ENCODE results near the gene RAB3A. TPM values are rescaled to one million over a fixed set of nuclear protein-coding genes. Genes with fewer than 3 reads are reported as not detected.

Gene RAB3A
- polyA plus RNA-seq, 3 donors, result 5.2 to 5.5 (median 5.2) TPM

GRCh38 chr19:18202397-18202777, 1.5 kb downstream of the RAB3A start:
- DNase-seq, result no peak

GRCh38 chr19:18198374-18198773, 5.5 kb downstream of the RAB3A start:
- no peak for DNase-seq

- DNase-seq, result no peak
These were observed 5.9 kb downstream of the RAB3A start for GRCh38 chr19:18197941-18198340.

GRCh38 chr19:18197306-18197705, 6.5 kb downstream of the RAB3A start:
- no peak for DNase-seq

GRCh38 chr19:18196511-18196845, 7.4 kb downstream of the RAB3A start:
- DNase-seq, result no peak

DNA sequence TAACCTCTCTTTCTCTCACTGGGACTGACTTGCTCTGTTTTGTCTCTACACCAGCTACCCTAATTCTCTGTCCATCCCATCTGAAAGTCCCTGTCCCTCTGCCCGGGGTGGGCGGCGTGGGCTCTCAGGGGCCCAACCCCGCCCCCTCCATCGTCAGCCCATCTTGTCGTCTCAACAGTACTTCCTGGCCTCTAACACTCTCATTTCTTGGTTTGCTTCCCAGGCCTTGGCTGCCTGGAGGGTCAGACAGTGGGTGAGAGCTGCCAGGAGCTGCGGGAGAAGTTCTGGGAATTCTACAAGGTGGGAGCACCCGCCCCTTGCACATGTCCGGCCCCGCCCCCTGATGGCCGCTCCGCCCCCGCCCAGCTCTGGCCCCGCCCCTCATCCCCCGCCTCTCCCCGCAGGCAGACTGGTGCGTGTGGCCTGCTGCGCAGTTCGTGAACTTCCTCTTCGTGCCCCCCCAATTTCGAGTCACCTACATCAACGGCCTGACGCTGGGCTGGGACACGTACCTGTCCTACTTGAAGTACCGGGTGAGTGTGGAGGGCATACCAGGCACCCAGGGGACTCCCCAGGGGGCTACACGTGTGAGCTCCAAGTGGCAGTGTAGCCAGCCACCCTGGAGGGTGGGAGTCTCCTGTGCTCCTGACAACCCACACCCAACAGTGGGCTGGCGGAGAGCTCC, 9.1 kb downstream of the RAB3A start:
- no peak for DNase-seq

DNA sequence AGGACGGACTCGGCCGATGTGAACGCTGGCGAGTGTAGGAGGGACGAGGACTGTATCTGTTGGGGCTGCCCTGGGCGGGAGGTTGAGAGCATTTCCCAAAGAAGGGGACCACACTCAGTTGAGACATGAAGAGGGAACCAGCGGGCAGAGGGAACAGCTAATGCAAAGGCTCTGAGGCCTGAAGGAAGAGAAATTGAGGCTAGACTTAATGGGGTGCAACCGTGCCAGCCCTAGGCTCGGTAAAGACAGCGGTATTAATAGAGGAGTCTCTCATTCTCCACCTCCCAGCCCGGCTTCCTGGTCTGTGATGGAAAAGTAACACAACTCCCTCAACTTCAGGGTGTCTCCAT, 9.7 kb downstream of the RAB3A start:
- DNase-seq, result no peak

DNA sequence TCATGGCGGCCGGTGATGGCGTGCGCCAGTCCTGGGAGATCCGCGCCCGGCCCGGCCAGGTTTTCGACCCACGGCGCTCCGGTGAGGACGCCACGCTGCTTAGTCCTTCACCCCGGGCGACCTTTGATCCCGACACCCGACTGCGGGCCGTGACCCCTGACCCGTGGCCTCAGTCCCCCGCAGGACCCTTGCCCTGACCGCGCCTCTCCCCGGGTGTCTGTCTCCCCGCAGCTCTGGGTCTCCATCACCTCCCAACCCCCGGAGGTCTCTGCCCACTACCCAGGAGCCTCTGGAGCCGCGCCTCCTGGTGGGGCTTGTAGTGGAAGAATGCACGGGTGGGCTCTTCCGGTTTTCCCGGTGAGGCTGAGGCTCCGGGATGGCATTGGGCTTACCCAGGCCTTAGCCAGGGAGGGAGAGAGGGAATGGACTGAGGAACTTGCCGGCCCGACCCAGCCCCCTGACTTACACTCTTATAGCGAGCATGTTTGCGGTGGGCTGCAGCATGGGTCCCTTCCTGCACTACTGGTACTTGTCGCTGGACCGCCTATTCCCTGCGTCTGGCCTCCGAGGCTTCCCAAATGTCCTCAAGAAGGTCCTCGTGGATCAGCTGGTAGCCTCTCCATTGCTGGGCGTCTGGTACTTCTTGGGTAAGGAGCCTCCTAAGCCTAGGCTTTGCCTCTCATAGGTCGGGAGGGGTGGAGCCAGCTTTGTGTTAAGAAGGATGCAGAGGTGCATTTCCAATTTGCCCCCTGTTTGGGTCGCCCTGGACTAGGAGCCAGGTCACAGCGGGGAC, 10.3 kb downstream of the RAB3A start:
- no peak for DNase-seq

DNA sequence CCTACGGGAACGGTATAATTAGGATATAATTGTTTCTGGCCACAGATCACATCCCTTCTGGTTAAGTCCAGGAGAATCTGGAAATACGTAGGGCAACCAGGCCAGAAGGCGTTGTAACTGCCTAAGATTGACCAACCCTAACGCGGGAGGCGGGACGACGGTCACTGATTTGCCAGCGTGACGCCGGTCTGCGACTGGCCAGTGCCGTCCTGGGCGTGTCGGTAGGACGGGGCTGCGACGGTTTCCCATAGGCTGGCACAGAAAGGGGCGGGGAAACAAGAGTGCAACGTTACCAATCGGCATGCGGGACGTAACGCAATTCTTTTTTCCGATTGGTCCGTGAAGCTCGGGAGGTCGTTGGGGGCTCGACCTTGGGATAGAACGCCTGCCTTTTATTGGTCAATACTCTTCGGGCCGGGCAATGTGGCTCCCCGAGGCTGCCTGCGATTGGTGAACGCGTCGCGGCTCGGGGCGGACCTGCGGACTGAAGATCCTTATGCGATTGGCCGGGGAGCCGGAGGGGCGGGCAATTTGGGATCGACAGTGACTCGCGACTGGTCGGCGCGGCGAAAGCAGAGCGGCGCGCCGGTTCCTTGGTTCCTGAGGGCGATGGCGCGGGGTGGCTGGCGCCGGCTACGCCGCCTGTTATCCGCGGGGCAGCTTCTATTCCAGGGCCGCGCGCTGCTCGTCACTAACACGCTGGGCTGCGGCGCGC, 11.0 kb downstream of the RAB3A start, which contains the start of gene MPV17L2:
TSS of gene MPV17L2 (plus strand) at position 546 of the 715 bp plus-strand sequence. CDS start at position 610, 64 bp downstream.
- DNase-seq, result peak; percentile 100

- no peak for DNase-seq
These were observed 12.2 kb downstream of the RAB3A start for GRCh38 chr19:18191640-18192062.

- no peak for DNase-seq
These were observed 13.6 kb downstream of the RAB3A start for GRCh38 chr19:18190278-18190677.

GRCh38 chr19:18185538-18185937, 18.3 kb downstream of the RAB3A start:
- no peak for DNase-seq

- DNase-seq, result no peak
These were observed 20.3 kb downstream of the RAB3A start for GRCh38 chr19:18183529-18183928.

DNA sequence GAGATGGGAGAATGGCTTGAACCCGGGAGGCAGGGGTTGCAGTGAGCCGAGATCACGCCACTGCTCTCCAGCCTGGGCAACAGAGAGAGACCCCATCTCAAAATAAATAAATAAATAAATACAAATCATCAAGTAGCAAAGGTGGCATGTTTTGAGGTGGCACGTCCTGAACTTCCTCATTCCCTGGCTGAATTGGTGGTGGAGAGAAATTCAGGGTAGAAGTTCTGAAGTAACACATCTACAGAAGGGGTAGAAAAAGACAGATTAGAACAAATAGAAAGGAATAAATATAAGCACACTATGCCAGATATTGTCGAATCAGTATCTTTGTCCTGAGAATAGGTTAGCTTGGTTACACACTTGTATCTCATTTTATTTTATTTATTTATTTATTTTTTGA, 23.9 kb downstream of the RAB3A start:
- DNase-seq, result no peak

DNA sequence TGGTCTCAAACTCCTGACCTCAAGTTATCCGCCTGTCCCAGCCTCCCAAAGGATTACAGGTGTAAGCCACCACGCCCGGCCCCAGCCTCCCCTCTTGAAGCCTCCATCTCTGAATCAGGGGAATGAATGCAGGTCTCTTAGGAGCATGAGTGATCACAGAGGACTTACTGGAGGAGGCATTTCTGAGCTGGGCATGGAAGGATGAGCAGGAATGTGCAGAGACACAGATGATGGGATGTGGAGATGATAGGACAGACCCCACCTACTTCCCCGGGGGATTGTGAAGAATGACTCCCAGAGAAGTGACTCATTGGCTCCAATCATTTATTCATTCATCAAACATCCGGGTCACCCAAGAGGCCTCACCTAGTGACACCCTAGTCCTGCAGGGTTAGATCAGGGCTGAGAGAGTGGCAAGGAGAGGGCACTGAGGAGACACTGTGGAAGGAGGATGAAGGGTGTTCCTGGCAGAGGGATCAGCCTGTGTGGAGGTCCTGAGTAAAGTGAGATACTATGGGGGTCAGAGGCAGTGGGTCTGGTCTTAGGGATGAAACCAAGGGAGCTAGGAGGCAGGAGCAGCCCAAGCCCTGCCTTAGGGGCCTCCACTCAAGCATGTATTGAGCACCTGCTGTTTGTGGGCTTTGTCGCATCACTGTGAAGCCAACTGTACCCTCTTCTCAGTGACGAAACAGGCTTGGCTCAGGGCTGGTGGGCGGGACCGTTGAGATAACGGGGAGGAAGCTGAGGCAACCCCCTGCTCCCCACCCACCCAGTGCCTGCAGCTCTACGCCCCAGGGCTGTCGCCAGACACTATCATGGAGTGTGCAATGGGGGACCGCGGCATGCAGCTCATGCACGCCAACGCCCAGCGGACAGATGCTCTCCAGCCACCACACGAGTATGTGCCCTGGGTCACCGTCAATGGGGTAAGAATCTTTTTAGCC, 27.2 kb downstream of the RAB3A start:
- DNase-seq, result no peak

DNA sequence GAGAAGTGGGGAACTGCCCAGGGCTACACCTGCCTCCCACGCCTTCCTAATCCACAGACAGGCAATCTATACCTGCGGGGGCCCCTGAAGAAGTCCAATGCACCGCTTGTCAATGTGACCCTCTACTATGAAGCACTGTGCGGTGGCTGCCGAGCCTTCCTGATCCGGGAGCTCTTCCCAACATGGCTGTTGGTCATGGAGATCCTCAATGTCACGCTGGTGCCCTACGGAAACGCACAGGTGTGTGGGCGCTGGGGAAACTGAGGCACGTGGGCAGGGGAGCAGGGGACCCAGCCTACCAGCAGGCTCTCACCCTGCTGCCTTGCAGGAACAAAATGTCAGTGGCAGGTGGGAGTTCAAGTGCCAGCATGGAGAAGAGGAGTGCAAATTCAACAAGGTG, 28.9 kb downstream of the RAB3A start:
- DNase-seq, result no peak

- DNase-seq, result peak; percentile 54
These were observed 30.1 kb downstream of the RAB3A start, which contains the start of gene IFI30 for GRCh38 chr19:18173572-18174288. IFI30 (plus strand) TSS chr19:18173813; CDS start chr19:18173842, 29 bp downstream.

GRCh38 chr19:18173054-18173571, 30.7 kb downstream of the RAB3A start:
- no peak for DNase-seq

GRCh38 chr19:18172331-18173053, 31.4 kb downstream of the RAB3A start:
- DNase-seq, result no peak
